ENCODE data around the gene TTC3. TPM values are rescaled to one million over a fixed set of nuclear protein-coding genes. Genes with fewer than 3 reads are reported as not detected.

TTC3 gene
- total RNA-seq, 2 experiments from 2014 or later, result 63.1 to 65.6 TPM

DNA sequence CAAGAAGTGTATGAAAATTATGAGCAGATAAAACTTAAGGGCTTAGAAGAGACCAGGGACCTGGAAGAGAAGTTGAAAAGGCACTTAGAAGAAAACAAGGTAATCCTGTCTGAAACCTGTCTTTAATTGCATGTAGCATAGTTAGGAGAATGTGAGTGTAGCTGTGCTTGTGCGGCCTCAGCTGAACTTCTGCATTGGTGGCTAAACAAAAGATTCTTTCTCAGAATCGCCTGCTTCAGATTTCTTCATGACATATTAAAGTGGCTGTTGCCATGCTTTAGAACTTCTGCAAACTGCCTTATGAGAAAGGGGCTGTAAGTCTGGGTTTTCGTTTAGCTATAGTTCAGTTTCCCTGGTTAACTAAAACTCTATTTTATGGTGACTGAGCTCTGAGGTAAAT lies 99.6 kb downstream of the TTC3 start:
- no peak overlapping the region for H3K27ac Mint-ChIP-seq
- intact Hi-C loops (cut with micrococcal nuclease), result no loop called here

DNA sequence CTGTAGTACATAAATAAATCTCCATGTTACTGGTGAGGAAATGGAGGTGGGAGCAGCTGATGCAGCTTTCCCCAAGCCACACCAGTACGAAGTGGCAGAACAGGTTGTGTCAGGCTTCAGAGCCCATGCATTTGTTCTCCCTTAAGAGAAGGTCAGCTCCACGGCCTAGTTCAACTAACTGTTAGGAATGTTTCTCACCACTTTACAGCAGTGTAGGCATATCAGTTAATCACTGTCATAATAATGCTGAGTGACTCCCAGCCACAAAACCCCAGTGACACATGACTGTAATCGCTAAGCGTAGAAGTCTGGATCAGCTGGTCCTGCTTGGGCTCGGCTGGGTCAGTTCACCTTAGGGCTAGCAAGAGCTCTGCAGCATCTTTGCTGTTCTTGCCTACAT lies 103.7 kb downstream of the TTC3 start:
- no peak for DNase-seq
- intact Hi-C loops (cut with micrococcal nuclease), result no loop called here
- Mint-ChIP-seq H3K4me1 (ENCODE audit: low read depth) (no peaks in the 10 kb centered on the region), H3K9me3 (peaks cover 5% of the 10 kb centered on the region), H3K27ac (no peak overlapping the region), H3K27me3 (no peaks in the 10 kb centered on the region), H3K36me3 (peaks cover 42% of the 10 kb centered on the region), H3K4me3 (no peak overlapping the region)
- ChIA-PET POLR2A (no interaction called here), CTCF (no interaction called here)

More for the DNA sequence above, 99.6 kb downstream of the TTC3 start:
- Mint-ChIP-seq H3K4me3 (no peak overlapping the region), H3K9me3 (no peaks in the 10 kb centered on the region), H3K36me3 (peaks cover 38% of the 10 kb centered on the region), H3K27me3 (no peaks in the 10 kb centered on the region), H3K4me1 (ENCODE audit: low read depth) (no peaks in the 10 kb centered on the region)
- CTCF ChIA-PET, result no interaction called here
- no peak for DNase-seq
- POLR2A ChIA-PET, result no interaction called here

- Mint-ChIP-seq H3K27ac (no peak overlapping the region), H3K27me3 (no peaks in the 10 kb centered on the region), H3K9me3 (peaks cover 5% of the 10 kb centered on the region), H3K4me1 (ENCODE audit: low read depth) (peaks cover 13% of the 10 kb centered on the region), H3K36me3 (peaks cover 40% of the 10 kb centered on the region), H3K4me3 (no peak overlapping the region)
- ChIA-PET CTCF (no interaction called here), POLR2A (no interaction called here)
- intact Hi-C loops (cut with micrococcal nuclease), result no loop called here
- no peak for DNase-seq
These were observed 108.0 kb downstream of the TTC3 start for GRCh38 chr21:37181059-37181458.

DNA sequence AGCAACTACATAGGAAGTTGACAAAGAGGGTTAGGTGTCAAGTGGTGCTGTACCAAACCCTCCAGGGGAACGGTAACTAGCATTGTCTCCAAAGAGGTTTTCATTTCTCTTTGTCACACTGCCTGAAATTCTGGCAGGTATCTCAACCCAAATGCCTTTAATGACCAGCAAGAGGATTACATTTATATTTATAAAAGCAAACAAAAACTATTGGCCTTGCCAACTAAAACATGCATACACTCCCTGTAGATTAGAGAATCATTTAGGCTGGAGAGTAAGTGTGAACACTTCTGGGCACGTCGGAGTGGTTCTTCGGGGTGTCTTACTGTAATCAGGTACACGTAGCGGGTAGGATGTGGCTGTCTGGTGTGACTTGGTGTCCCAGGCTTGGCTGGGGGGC lies 109.2 kb downstream of the TTC3 start:
- no peaks in the 10 kb centered on the region for H3K27me3 Mint-ChIP-seq
- no peak overlapping the region for H3K4me3 Mint-ChIP-seq
- no peak for DNase-seq
- ChIA-PET CTCF (interaction anchor here (0.7 kb wide), 1 partner anchor 21 kb away, joined by 3 read pairs; no protein-coding TSS in a partner anchor), POLR2A (no interaction called here)
- peaks cover 13% of the 10 kb centered on the region for H3K4me1 Mint-ChIP-seq (ENCODE audit: low read depth)
- peaks cover 5% of the 10 kb centered on the region for H3K9me3 Mint-ChIP-seq
- intact Hi-C loops (cut with micrococcal nuclease), result no loop called here
- no peak overlapping the region for H3K27ac Mint-ChIP-seq
- peaks cover 38% of the 10 kb centered on the region for H3K36me3 Mint-ChIP-seq

- DNase-seq, result peak; percentile 29
- no peak overlapping the region for H3K4me3 Mint-ChIP-seq
- H3K4me1 Mint-ChIP-seq (ENCODE audit: low read depth), result peaks cover 13% of the 10 kb centered on the region
- H3K9me3 Mint-ChIP-seq, result peaks cover 5% of the 10 kb centered on the region
- H3K27me3 Mint-ChIP-seq, result no peaks in the 10 kb centered on the region
- ChIA-PET POLR2A (no interaction called here), CTCF (no interaction called here)
- H3K36me3 Mint-ChIP-seq, result peaks cover 37% of the 10 kb centered on the region
- intact Hi-C loops (cut with micrococcal nuclease), result no loop called here
- H3K27ac Mint-ChIP-seq, result peak overlapping the region; percentile 55
These were observed 110.7 kb downstream of the TTC3 start for GRCh38 chr21:37183749-37184148.

DNA sequence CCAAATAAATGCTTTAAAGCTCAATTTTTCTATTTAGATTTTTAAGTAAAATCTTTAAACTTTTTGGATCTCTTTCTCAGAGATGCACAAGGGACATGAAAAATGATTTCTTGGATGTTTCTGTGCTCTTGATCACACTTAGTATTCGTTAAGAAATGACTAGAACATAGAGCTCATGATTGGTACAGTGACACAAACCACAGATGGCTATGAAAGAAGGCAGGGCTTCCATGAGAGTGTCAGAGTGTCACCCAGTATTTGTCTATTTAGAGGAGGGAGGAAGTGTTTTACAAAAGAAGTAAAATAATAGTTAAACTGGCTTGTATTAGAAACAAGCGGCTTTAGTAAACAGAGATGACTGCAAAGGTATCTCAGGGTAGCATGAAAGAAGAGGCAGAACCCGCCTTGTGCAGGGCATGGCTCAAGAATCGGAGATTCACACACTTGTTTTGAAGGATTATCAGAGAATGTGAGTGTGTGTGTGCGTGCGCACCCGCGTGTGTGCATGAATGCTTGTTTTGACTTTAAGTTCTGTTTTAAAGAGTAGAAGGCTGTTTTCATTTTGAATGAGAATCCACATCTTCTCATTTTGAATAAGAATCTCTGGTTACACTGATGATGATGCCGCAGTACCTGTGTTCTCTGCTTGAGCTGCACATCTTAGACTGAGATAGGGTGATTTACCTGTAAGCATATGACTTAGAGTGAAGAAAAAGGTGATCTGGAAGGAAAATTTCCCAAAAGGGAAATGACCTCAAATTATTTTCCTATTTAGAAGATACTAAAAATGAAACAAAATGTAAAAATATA lies 111.9 kb downstream of the TTC3 start:
- POLR2A ChIA-PET, result interaction anchor here (0.7 kb wide), 1 partner anchor 181 kb away, joined by 3 read pairs; no protein-coding TSS in a partner anchor
- Mint-ChIP-seq H3K27me3 (no peaks in the 10 kb centered on the region), H3K27ac (peak overlapping the region; percentile 65), H3K9me3 (peaks cover 2% of the 10 kb centered on the region), H3K4me3 (no peak overlapping the region), H3K4me1 (ENCODE audit: low read depth) (peaks cover 13% of the 10 kb centered on the region), H3K36me3 (peaks cover 35% of the 10 kb centered on the region)
- intact Hi-C loops (cut with micrococcal nuclease), result no loop called here
- CTCF ChIA-PET, result interaction anchor here (0.7 kb wide), 1 partner anchor 26 kb away, joined by 5 read pairs; no protein-coding TSS in a partner anchor
- DNase-seq, result peak; percentile 48

DNA sequence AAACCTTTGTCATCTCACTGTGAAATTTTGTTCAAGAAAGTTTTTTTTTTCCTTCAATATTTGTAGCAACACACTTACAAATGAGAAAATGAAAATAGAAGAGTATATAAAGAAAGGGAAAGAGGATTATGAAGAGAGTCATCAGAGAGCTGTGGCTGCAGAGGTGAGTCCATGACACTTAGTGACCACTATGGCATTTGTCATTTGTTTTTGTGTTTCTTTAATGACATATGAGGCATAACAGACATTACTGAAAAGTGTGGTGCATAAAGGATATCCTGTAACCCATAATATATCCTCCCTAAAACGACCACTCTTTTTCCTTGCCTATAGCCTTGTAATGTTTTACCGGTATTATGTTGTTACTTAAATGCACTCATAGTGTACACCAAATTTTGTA lies 113.9 kb downstream of the TTC3 start:
- no peaks in the 10 kb centered on the region for H3K9me3 Mint-ChIP-seq
- DNase-seq, result no peak
- H3K4me3 Mint-ChIP-seq, result no peak overlapping the region
- no peaks in the 10 kb centered on the region for H3K27me3 Mint-ChIP-seq
- no peak overlapping the region for H3K27ac Mint-ChIP-seq
- ChIA-PET POLR2A (no interaction called here), CTCF (interaction anchor here (0.6 kb wide), 1 partner anchor 378 kb away, joined by 4 read pairs; no protein-coding TSS in a partner anchor)
- intact Hi-C loops (cut with micrococcal nuclease), result no loop called here
- peaks cover 40% of the 10 kb centered on the region for H3K36me3 Mint-ChIP-seq
- H3K4me1 Mint-ChIP-seq (ENCODE audit: low read depth), result peaks cover 13% of the 10 kb centered on the region

DNA sequence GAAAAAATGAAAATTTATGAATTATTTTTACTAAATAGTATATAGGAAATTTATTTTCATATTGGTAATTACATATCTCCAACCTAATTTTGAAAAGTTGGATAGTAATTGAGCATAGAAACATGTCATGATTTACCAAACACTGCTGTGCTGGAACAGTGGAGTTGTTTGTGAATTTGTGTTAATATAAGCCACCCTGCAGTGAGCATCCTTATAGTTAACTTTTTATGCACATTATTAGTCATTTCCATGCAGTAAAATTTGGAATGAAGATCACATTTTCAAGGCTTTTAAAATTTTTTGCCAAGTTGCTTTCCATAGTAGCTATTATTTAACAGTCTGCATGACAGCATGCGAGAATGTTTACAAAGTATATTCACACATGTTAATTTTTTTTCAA lies 115.8 kb downstream of the TTC3 start:
- ChIA-PET CTCF (no interaction called here), POLR2A (no interaction called here)
- DNase-seq, result no peak
- H3K4me3 Mint-ChIP-seq, result no peak overlapping the region
- no peaks in the 10 kb centered on the region for H3K27me3 Mint-ChIP-seq
- H3K36me3 Mint-ChIP-seq, result peaks cover 49% of the 10 kb centered on the region
- H3K4me1 Mint-ChIP-seq (ENCODE audit: low read depth), result peaks cover 9% of the 10 kb centered on the region
- H3K27ac Mint-ChIP-seq, result no peak overlapping the region
- no peaks in the 10 kb centered on the region for H3K9me3 Mint-ChIP-seq
- intact Hi-C loops (cut with micrococcal nuclease), result no loop called here

DNA sequence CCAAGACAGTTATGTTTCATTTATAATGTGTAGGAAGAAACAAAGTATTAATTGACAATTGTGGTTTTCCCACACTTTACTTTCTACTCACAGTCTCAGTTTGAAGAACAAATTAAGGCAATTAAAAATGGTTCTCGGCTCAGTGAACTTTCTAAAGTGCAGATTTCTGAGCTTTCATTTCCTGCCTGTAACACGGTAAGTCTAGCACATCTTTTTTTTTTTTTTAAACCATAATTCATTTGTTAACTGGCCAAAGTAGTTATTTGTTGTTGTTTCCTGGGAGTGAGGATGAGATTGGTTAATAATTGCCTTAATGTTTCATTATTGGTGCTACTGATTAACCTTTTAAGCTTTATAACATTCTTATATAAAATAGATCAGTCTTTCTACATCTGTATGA lies 119.0 kb downstream of the TTC3 start:
- CTCF ChIA-PET, result no interaction called here
- no peaks in the 10 kb centered on the region for H3K27me3 Mint-ChIP-seq
- H3K4me3 Mint-ChIP-seq, result no peak overlapping the region
- DNase-seq, result no peak
- no peaks in the 10 kb centered on the region for H3K9me3 Mint-ChIP-seq
- H3K4me1 Mint-ChIP-seq (ENCODE audit: low read depth), result no peaks in the 10 kb centered on the region
- POLR2A ChIA-PET, result interaction anchor here (0.6 kb wide), 1 partner anchor 180 kb away, joined by 3 read pairs; no protein-coding TSS in a partner anchor
- no peak overlapping the region for H3K27ac Mint-ChIP-seq
- H3K36me3 Mint-ChIP-seq, result peaks cover 53% of the 10 kb centered on the region
- intact Hi-C loops (cut with micrococcal nuclease), result no loop called here

DNA sequence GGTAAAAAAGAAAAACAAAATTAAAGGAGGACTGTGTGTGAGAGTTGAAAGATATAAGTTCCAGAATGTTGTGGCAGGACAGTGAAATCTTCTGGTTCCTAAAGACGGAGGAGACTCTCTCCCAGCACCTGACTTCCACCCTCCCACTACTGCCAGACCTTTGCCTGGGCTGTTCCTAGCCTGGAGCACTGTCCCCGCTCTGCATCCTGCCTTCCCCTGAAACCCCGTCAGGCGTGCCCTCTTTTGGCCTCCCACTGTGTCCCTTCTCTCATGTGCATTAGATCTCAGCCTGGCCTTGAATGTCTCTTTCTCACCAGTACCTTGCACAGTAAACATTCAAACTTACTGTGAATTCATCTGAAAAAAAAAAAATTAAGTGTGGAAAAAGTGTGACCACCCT lies 120.0 kb downstream of the TTC3 start:
- Mint-ChIP-seq H3K4me1 (ENCODE audit: low read depth) (no peaks in the 10 kb centered on the region), H3K36me3 (peaks cover 54% of the 10 kb centered on the region), H3K27ac (no peak overlapping the region), H3K4me3 (no peak overlapping the region), H3K27me3 (no peaks in the 10 kb centered on the region), H3K9me3 (no peaks in the 10 kb centered on the region)
- intact Hi-C loops (cut with micrococcal nuclease), result no loop called here
- ChIA-PET CTCF (no interaction called here), POLR2A (no interaction called here)
- no peak for DNase-seq

DNA sequence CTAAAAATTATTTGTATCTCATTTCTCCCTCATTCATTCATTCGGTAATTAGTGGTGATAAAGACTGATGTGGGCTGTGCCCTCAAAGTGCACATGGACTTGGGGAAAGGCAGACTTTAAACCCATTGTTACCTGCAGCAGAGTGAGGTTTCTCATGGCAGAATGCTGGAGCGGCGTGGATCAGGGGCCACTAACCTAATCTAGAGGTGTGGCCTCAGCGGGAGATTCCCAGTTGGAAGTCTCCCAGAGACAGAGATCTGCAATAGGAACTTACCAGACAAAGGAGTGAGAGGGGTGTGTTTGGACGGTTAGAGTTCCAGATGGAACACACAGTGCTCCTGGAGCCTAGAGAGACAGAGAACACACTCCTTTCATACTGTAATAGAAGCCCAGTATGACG lies 120.6 kb downstream of the TTC3 start:
- Mint-ChIP-seq H3K27me3 (no peaks in the 10 kb centered on the region), H3K9me3 (no peaks in the 10 kb centered on the region), H3K36me3 (peaks cover 55% of the 10 kb centered on the region), H3K4me1 (ENCODE audit: low read depth) (no peaks in the 10 kb centered on the region), H3K4me3 (no peak overlapping the region), H3K27ac (no peak overlapping the region)
- intact Hi-C loops (cut with micrococcal nuclease), result no loop called here
- CTCF ChIA-PET, result no interaction called here
- POLR2A ChIA-PET, result no interaction called here
- no peak for DNase-seq

DNA sequence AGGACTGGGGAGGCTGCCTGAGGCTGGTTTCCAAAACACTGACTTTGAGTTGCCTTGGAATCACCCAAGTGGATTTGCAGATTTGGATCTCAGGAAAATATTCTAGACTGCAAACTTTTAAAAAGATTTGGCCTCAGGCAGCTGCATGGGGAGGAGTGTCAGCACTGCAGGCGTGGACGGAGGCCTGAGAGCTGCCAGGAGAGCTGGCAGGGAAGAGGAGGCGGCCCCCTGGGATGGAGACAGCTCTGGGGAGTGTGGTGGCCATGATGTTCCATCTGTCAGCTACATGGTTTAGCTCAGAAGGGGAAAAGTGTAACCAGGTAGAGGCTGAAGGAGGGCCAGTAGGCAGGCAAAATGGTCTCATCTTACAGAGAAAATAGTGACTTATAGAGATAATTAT lies 122.0 kb downstream of the TTC3 start:
- no peak for DNase-seq
- Mint-ChIP-seq H3K27ac (no peak overlapping the region), H3K9me3 (no peaks in the 10 kb centered on the region), H3K27me3 (no peaks in the 10 kb centered on the region), H3K4me1 (ENCODE audit: low read depth) (no peaks in the 10 kb centered on the region), H3K36me3 (peaks cover 53% of the 10 kb centered on the region), H3K4me3 (no peak overlapping the region)
- CTCF ChIA-PET, result no interaction called here
- intact Hi-C loops (cut with micrococcal nuclease), result no loop called here
- POLR2A ChIA-PET, result no interaction called here

DNA sequence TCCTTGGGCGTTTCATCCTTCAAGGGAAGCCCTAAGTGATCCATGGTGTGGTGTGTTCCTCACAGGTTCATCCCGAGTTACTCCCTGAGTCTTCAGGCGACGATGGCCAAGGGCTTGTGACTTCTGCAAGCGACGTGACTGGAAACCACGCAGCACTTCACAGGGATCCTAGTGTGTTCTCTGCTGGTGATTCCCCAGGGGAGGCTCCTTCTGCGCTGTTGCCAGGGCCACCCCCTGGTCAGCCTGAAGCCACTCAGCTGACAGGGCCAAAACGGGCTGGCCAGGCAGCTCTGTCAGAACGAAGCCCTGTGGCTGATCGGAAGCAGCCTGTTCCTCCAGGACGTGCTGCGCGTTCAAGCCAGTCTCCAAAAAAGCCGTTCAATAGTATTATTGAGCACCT lies 122.6 kb downstream of the TTC3 start:
- Mint-ChIP-seq H3K4me1 (ENCODE audit: low read depth) (no peaks in the 10 kb centered on the region), H3K27ac (no peak overlapping the region), H3K36me3 (peaks cover 54% of the 10 kb centered on the region), H3K9me3 (no peaks in the 10 kb centered on the region), H3K27me3 (no peaks in the 10 kb centered on the region), H3K4me3 (no peak overlapping the region)
- intact Hi-C loops (cut with micrococcal nuclease), result no loop called here
- no peak for DNase-seq
- ChIA-PET POLR2A (no interaction called here), CTCF (no interaction called here)
